ENCODE data around the gene TMPRSS6. TPM values are rescaled to one million over a fixed set of nuclear protein-coding genes. Genes with fewer than 3 reads are reported as not detected.

Gene TMPRSS6
- total and polyA plus RNA-seq, 2 of the 13 experiments (the other 11 are each of a cell fraction or from before 2014, with no cell fraction given): 4.2 to 4.8 TPM

GRCh38 chr22:37020192-37020479, 89.4 kb downstream of the TMPRSS6 start (continued):
- TF ChIP-seq ZNF274 (CRISPR knock-in tag; IDR thresholded peaks at IDR 0.05) (no peak), ZHX2 (IDR thresholded peaks at IDR 0.05; ENCODE audit: low read depth) (no peak), ZHX2 (CRISPR knock-in tag; IDR thresholded peaks at IDR 0.05; ENCODE audit: borderline replicate concordance) (no peak; the same call in 1 of the 2 replicates), ZBTB2 (CRISPR knock-in tag; IDR thresholded peaks at IDR 0.05; ENCODE audit: low read depth) (no peak), NR2F1 (CRISPR knock-in tag; IDR thresholded peaks at IDR 0.05) (no peak), ZNF333 (CRISPR knock-in tag; IDR thresholded peaks at IDR 0.05; ENCODE audit: borderline replicate concordance) (no peak), ZBTB42 (CRISPR knock-in tag; IDR thresholded peaks at IDR 0.05) (no peak), RAD51 (IDR thresholded peaks at IDR 0.05; ENCODE audit: borderline replicate concordance) (no peak), EP300 (IDR thresholded peaks at IDR 0.05; ENCODE audit: low read depth in 2 of 2, low read length in 2 of 2) (no peak), EP300 (CRISPR knock-in tag; IDR thresholded peaks at IDR 0.05; ENCODE audit: borderline replicate concordance) (no peak), YEATS4 (CRISPR knock-in tag; IDR thresholded peaks at IDR 0.05; ENCODE audit: borderline replicate concordance) (peak; percentile 50; the same call in 1 of the 2 replicates), ATF1 (CRISPR knock-in tag; IDR thresholded peaks at IDR 0.05) (no peak), MTERF4 (CRISPR knock-in tag; IDR thresholded peaks at IDR 0.05) (no peak), DNMT1 (CRISPR knock-in tag; IDR thresholded peaks at IDR 0.05) (no peak), ZBTB3 (CRISPR knock-in tag; IDR thresholded peaks at IDR 0.05; ENCODE audit: borderline replicate concordance, low read depth) (no peak), MYPOP (CRISPR knock-in tag; IDR thresholded peaks at IDR 0.05) (no peak), ZNF607 (CRISPR knock-in tag; IDR thresholded peaks at IDR 0.05; ENCODE audit: borderline replicate concordance) (no peak), GTF3A (CRISPR knock-in tag; conservative IDR thresholded peaks at IDR 0.05) (no peak), ZNF776 (CRISPR knock-in tag; IDR thresholded peaks at IDR 0.05) (no peak), SP2 (CRISPR knock-in tag; IDR thresholded peaks at IDR 0.05) (no peak), TAF1 (CRISPR knock-in tag; IDR thresholded peaks at IDR 0.05) (peak; percentile 42; the same call in 1 of the 2 replicates)
